Panc1 (cell line): ENCODE data around the gene APOO. TPM values are rescaled to one million over a fixed set of nuclear protein-coding genes. Genes with fewer than 3 reads are reported as not detected.

Source experiments
- ATAC-seq: fragments of 200-7000 bp; cut with Tn5 transposase; 2 replicates; pipeline ENCODE4 v1.9.1; 2020; ENCODE audit warnings: mild to moderate bottlenecking, moderate library complexity
- BruUV-seq: library from RNA; stranded (reverse); fragments of 400-500 nt; replicated peaks from 2 replicates; lab custom pipeline; 2021; lab: Mats Ljungman, UMichigan
- CTCF ChIA-PET: fragments of 300-600 bp; sonication (Branson Sonifier 250); formaldehyde crosslinking; loops from one replicate; lab custom pipeline; 2022; ENCODE audit warnings: antibody characterized with exemption; lab: Charles Lee
- POLR2A ChIA-PET: fragments of 300-600 bp; sonication (Branson Sonifier 250); formaldehyde crosslinking; loops from one replicate; lab custom pipeline; 2022; ENCODE audit warnings: antibody characterized with exemption; lab: Charles Lee
- DNase-seq: peaks from one replicate; pipeline ENCODE4 v3.0.0-alpha.2; 2010; ENCODE audit warnings: low read depth, low spot score
- H3K27ac ChIP-seq: 2 replicates; pipeline ENCODE4 v1.5.1; 2011; ENCODE audit warnings: mild to moderate bottlenecking, low read length, inconsistent platforms
- H3K27me3 ChIP-seq: fragments of 200-500 bp; sonication (Bioruptor generic); 2 replicates; pipeline ENCODE4 v1.6.0; 2014; ENCODE audit warnings: low read length, inconsistent platforms; ENCODE audit not compliant: control insufficient read depth, insufficient read depth
- H3K36me3 ChIP-seq: fragments of 200-500 bp; sonication (Bioruptor generic); 2 replicates; pipeline ENCODE4 v1.5.1; 2014; ENCODE audit warnings: inconsistent platforms, mild to moderate bottlenecking, low read length, moderate library complexity; ENCODE audit not compliant: control insufficient read depth, insufficient read depth
- H3K4me1 ChIP-seq: 2 replicates; pipeline ENCODE4 v1.5.1; 2011; ENCODE audit warnings: inconsistent platforms, mild to moderate bottlenecking, low read length, moderate library complexity; ENCODE audit not compliant: control insufficient read depth, insufficient read depth
- H3K4me3 ChIP-seq, 2 experiments: 2 replicates each; pipeline ENCODE4 v1.5.1; 2011 to 2012; ENCODE audit warnings: low read depth in 2 of 2, low read length in 2 of 2, mild to moderate bottlenecking in 2 of 2, inconsistent platforms in 1 of 2, moderate library complexity in 1 of 2
- H3K9me3 ChIP-seq: fragments of 200-500 bp; sonication (Bioruptor generic); 2 replicates; pipeline ENCODE4 v1.5.1; 2014; ENCODE audit warnings: low read depth, mild to moderate bottlenecking, inconsistent platforms, low read length, moderate library complexity; ENCODE audit not compliant: control insufficient read depth, insufficient read depth
- POLR2AphosphoS5 ChIP-seq: IDR thresholded peaks from 2 replicates; pipeline ENCODE4 v1.6.1; 2012; ENCODE audit warnings: mild to moderate bottlenecking, low read depth, low read length, moderate library complexity
- REST ChIP-seq, 2 experiments: IDR thresholded peaks; 2 replicates each; pipeline ENCODE4 v1.6.1; 2011 to 2012; ENCODE audit warnings: low read depth in 2 of 2, control low read depth in 1 of 2, low read length in 1 of 2, mild to moderate bottlenecking in 1 of 2, moderate library complexity in 1 of 2; ENCODE audit not compliant: insufficient read depth in 1 of 2
- SIN3A ChIP-seq: IDR thresholded peaks from 2 replicates; pipeline ENCODE4 v1.6.1; 2012; ENCODE audit warnings: low read depth, mild to moderate bottlenecking, low read length, moderate library complexity, borderline replicate concordance; ENCODE audit not compliant: insufficient read depth
- TCF7L2 ChIP-seq: IDR thresholded peaks from 2 replicates; pipeline ENCODE4 v1.6.1; 2011; ENCODE audit warnings: mild to moderate bottlenecking, low read depth, low read length, inconsistent platforms
- in situ Hi-C: cut with HindIII; loops from 2 replicates; pipeline ENCODE4 v1.10.0; 2016; ENCODE audit warnings: low sequenced_read_pairs, low pct_unique_long_range_greater_than_20kb
- intact Hi-C: fragments of 100-400 bp; cut with micrococcal nuclease; formaldehyde crosslinking; loops from one replicate; pipeline ENCODE4 v1.10.0; 2022; ENCODE audit not compliant: unreplicated experiment
- total RNA-seq: library from RNA; stranded (reverse); gene quantifications from one replicate; pipeline ENCODE4 v1.2.1, GENCODE V29; 2021; ENCODE audit not compliant: unreplicated experiment
- TF ChIP-seq, protein P1 (sequence below): fragments of 450-650 bp; IDR thresholded peaks from 2 replicates; pipeline ENCODE4 v1.5.1; 2017; ENCODE audit warnings: mild to moderate bottlenecking

Gene APOO
- total RNA-seq, 1 experiment from 2014 or later, result 36.8 TPM

DNA sequence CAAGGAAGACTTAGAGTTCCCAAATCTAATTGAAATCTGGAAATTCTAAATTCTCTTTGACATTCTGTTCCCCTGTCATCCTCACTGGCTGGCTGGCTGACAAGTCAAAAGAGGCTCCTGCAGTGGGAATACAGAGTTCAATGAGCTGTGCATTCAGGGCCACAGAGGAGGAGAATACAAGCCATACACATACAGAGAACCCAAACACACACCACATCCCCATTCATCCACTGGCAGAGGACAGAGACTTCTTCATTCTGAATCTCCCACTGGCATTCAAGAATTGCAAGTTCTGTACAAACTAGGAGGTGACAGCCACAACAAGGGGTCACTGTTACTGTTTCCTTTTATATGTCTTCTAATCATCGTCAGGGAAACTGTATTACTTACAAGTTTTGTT, 75.0 kb downstream of the APOO start:
- in situ Hi-C loops, result no loop called here
- CTCF ChIA-PET, result no interaction called here

DNA sequence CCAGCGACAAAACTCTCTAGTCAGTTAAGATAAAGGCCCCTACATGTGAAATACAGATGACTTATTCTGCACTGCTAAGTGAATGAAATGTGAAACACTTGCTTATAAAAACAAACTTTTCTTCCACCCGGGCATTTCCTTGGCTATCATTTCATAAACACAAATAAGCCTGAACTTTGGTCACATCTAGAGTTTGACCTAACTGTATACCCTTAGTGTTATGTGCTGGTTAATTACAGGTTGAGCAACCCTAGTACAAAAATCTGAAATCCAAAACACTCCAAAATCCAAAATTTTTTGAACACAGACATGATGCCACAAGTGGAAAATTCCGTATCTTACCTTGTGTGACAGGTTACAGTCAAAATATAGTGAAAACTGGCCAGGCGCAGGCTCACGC, 78.9 kb downstream of the APOO start:
- in situ Hi-C loops, result no loop called here
- no peaks in the 10 kb centered on the region for H3K36me3 ChIP-seq
- ChIA-PET CTCF (no interaction called here), POLR2A (no interaction called here)
- no peaks in the 10 kb centered on the region for H3K9me3 ChIP-seq
- intact Hi-C loops, result no loop called here
- no peaks in the 10 kb centered on the region for H3K27me3 ChIP-seq
- H3K27ac ChIP-seq, result no peak overlapping the region
- no peaks in the 10 kb centered on the region for H3K4me1 ChIP-seq
- H3K4me3 ChIP-seq, result no peak overlapping the region
- no peak for TF ChIP-seq POLR2AphosphoS5
- no TSS peak for BruUV-seq
- DNase-seq (no peak), ATAC-seq (no peak)

More for the DNA sequence above, 75.0 kb downstream of the APOO start:
- POLR2A ChIA-PET, result no interaction called here
- ATAC-seq, result no peak
- Histone ChIP-seq H3K36me3 (no peaks in the 10 kb centered on the region), H3K27ac (no peak overlapping the region), H3K4me3 (no peak overlapping the region), H3K27me3 (no peaks in the 10 kb centered on the region), H3K9me3 (no peaks in the 10 kb centered on the region), H3K4me1 (no peaks in the 10 kb centered on the region)
- BruUV-seq, result no TSS peak
- intact Hi-C loops, result no loop called here
- no peak for DNase-seq
- TF ChIP-seq REST (IDR thresholded peaks at IDR 0.05; ENCODE audit: insufficient read depth in 1 of 2, low read depth in 2 of 2, low read length in 1 of 2) (no peak), POLR2AphosphoS5 (no peak), SIN3A (no peak), TCF7L2 (no peak)
- TF ChIP-seq, protein P1, sequence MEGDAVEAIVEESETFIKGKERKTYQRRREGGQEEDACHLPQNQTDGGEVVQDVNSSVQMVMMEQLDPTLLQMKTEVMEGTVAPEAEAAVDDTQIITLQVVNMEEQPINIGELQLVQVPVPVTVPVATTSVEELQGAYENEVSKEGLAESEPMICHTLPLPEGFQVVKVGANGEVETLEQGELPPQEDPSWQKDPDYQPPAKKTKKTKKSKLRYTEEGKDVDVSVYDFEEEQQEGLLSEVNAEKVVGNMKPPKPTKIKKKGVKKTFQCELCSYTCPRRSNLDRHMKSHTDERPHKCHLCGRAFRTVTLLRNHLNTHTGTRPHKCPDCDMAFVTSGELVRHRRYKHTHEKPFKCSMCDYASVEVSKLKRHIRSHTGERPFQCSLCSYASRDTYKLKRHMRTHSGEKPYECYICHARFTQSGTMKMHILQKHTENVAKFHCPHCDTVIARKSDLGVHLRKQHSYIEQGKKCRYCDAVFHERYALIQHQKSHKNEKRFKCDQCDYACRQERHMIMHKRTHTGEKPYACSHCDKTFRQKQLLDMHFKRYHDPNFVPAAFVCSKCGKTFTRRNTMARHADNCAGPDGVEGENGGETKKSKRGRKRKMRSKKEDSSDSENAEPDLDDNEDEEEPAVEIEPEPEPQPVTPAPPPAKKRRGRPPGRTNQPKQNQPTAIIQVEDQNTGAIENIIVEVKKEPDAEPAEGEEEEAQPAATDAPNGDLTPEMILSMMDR, result no peak

- no TSS peak for BruUV-seq
- H3K4me3 ChIP-seq, result no peak overlapping the region
- ATAC-seq, result no peak
- no peak for DNase-seq
- H3K4me1 ChIP-seq, result peaks cover 3% of the 10 kb centered on the region; the same call in 1 of the 2 replicates
- H3K36me3 ChIP-seq, result no peaks in the 10 kb centered on the region
- intact Hi-C loops, result no loop called here
- POLR2A ChIA-PET, result no interaction called here
- CTCF ChIA-PET, result no interaction called here
- H3K27me3 ChIP-seq, result no peaks in the 10 kb centered on the region
- in situ Hi-C loops, result no loop called here
- H3K9me3 ChIP-seq, result no peaks in the 10 kb centered on the region
- no peak for TF ChIP-seq SIN3A
- no peak for TF ChIP-seq REST (IDR thresholded peaks at IDR 0.05; ENCODE audit: insufficient read depth in 1 of 2, low read depth in 2 of 2, low read length in 1 of 2)
- TF ChIP-seq, protein P1, result no peak
- no peak for TF ChIP-seq POLR2AphosphoS5
- no peak for TF ChIP-seq TCF7L2
- H3K27ac ChIP-seq, result no peak overlapping the region
Measured at GRCh38 chrX:23826653-23827052, 81.1 kb downstream of the APOO start.
